Brain microvascular endothelial cell (primary cell): ENCODE measurements around the gene KAT14.
"Not testable (repeated sequence)": the region's sequence is repeated elsewhere in the genome, so short reads cannot be mapped to it uniquely, and the experiment has no call there.

ENCODE experiments used
- DNase-seq: peaks from one replicate; pipeline ENCODE4 v3.0.0-alpha.2; 2020
- H3K27ac ChIP-seq: fragments of 250-450 bp; sonication (Bioruptor Pico); 2 replicates; pipeline ENCODE4 v1.5.1; 2020; ENCODE audit warnings: mild to moderate bottlenecking, moderate library complexity
- H3K27me3 ChIP-seq: fragments of 250-450 bp; sonication (Bioruptor Pico); replicated peaks from 2 replicates; pipeline ENCODE4 v1.5.1; 2020; ENCODE audit warnings: mild to moderate bottlenecking
- H3K36me3 ChIP-seq: fragments of 250-450 bp; sonication (Bioruptor Pico); replicated peaks from 2 replicates; pipeline ENCODE4 v1.5.1; 2020; ENCODE audit warnings: mild to moderate bottlenecking
- H3K4me3 ChIP-seq: 2 replicates; pipeline ENCODE4 v1.5.1; 2011; ENCODE audit warnings: low read depth, mild to moderate bottlenecking, control low read depth, low read length, moderate library complexity
- in situ Hi-C: cut with HindIII; loops from 2 replicates; pipeline ENCODE4 v1.10.0; 2017; ENCODE audit warnings: low sequenced_read_pairs, low pct_ligation_motif_present
- TF ChIP-seq, protein P1 (sequence below): IDR thresholded peaks from 2 replicates; pipeline ENCODE4 v1.5.1; 2011; ENCODE audit warnings: low read depth, mild to moderate bottlenecking, moderate library complexity, low read length, control low read depth, inconsistent platforms; ENCODE audit errors: missing control alignments

KAT14 gene

GRCh38 chr20:18187020-18187419, 49.4 kb downstream of the KAT14 start:
- TF ChIP-seq, protein P1, sequence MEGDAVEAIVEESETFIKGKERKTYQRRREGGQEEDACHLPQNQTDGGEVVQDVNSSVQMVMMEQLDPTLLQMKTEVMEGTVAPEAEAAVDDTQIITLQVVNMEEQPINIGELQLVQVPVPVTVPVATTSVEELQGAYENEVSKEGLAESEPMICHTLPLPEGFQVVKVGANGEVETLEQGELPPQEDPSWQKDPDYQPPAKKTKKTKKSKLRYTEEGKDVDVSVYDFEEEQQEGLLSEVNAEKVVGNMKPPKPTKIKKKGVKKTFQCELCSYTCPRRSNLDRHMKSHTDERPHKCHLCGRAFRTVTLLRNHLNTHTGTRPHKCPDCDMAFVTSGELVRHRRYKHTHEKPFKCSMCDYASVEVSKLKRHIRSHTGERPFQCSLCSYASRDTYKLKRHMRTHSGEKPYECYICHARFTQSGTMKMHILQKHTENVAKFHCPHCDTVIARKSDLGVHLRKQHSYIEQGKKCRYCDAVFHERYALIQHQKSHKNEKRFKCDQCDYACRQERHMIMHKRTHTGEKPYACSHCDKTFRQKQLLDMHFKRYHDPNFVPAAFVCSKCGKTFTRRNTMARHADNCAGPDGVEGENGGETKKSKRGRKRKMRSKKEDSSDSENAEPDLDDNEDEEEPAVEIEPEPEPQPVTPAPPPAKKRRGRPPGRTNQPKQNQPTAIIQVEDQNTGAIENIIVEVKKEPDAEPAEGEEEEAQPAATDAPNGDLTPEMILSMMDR: no peak
- Histone ChIP-seq H3K27ac (no peak overlapping the region), H3K4me3 (no peak overlapping the region), H3K36me3 (peaks cover 3% of the 10 kb centered on the region), H3K27me3 (no peaks in the 10 kb centered on the region)
- DNase-seq: no peak
- in situ Hi-C loops: no loop called here

GRCh38 chr20:18188434-18188833, 50.8 kb downstream of the KAT14 start:
- TF ChIP-seq, protein P1: no peak
- peaks cover 3% of the 10 kb centered on the region for H3K36me3 ChIP-seq
- in situ Hi-C loops: no loop called here
- H3K4me3 ChIP-seq: no peak overlapping the region
- no peaks in the 10 kb centered on the region for H3K27me3 ChIP-seq
- H3K27ac ChIP-seq: no peak overlapping the region
- DNase-seq: no peak

DNA sequence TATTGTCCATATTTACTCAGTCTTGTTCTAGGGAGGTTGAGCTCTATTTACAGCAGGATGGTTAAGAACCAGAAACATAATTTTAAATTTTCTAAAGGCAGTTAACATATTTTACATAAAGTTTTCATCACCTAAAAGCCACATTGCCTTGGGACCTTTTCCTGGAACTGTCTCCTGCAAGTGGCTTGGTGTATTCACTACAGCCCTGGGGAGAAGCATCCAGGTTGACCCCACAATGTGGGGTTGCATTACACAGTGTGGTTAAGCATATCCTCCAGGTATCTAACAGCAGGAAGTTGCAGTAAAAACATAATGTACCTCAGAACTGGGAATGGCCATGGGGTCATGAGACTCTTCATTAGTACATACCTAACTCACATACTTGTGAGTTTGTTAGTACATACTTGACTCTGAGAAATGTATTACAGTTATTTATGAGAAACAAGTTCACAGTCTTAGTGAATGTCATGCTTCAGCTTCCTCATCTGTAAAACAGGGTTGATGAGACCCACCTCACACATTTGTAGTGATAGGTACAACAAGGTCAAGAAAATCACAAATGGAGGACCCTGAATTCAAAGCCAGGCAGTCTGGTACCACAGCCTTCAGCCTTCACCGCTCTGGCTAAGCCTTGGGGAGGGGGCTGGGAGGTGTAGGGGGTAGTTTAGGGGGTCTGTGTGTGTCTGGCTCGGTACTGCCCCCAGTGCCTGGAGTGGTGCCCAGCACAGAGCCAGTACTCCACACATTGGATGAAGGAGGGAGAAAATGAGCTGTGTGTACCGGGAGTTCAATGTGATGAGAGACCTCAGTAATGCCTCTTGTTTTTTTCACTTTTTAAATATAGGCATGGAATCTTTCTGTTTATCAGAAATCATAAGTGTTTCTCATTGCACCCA, 52.9 kb downstream of the KAT14 start:
- no peaks in the 10 kb centered on the region for H3K27me3 ChIP-seq
- H3K36me3 ChIP-seq: peaks cover 3% of the 10 kb centered on the region
- no peak overlapping the region for H3K4me3 ChIP-seq
- H3K27ac ChIP-seq: no peak overlapping the region
- TF ChIP-seq, protein P1: peak; percentile 20
- DNase-seq: no peak
- in situ Hi-C loops: no loop called here

DNA sequence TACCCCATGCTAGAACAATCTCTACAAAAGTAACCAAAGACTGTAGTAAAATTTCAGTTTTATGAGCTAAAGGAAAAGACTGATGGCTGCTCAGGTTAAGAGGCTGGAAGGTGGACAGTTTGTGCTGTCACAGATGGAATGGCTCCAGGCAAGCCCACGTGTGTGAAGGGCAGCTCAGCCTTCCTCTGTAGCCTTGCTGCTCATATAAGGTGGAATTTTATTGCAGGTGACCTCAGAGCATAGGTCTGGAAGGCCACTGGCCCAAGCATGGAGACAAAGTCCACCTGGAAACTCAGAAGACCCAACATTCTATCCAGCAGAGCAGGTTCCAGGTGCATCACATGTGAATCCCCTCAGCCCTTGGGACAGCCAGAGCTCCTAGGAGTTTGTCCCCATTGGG, 53.6 kb downstream of the KAT14 start:
- H3K36me3 ChIP-seq: peaks cover 3% of the 10 kb centered on the region
- DNase-seq: no peak
- no peak overlapping the region for H3K4me3 ChIP-seq
- no peaks in the 10 kb centered on the region for H3K27me3 ChIP-seq
- in situ Hi-C loops: no loop called here
- TF ChIP-seq, protein P1: no peak
- no peak overlapping the region for H3K27ac ChIP-seq

GRCh38 chr20:18194461-18194860, 56.8 kb downstream of the KAT14 start:
- H3K27ac ChIP-seq, H3K36me3 ChIP-seq, H3K27me3 ChIP-seq, DNase-seq, H3K4me3 ChIP-seq, in situ Hi-C loops: not testable (repeated sequence)

GRCh38 chr20:18195931-18196330, 58.3 kb downstream of the KAT14 start:
- no peak overlapping the region for H3K27ac ChIP-seq
- H3K27me3 ChIP-seq: no peaks in the 10 kb centered on the region
- H3K4me3 ChIP-seq: no peak overlapping the region
- in situ Hi-C loops: no loop called here
- TF ChIP-seq, protein P1: no peak
- no peaks in the 10 kb centered on the region for H3K36me3 ChIP-seq
- no peak for DNase-seq
